GM10248 (cell line): Measurements from ENCODE around the gene SHROOM2.

Experiments
- CTCF ChIA-PET: fragments of 300-600 bp; sonication (Branson Sonifier 250); formaldehyde crosslinking; extraction: SDS; loops from one replicate; lab custom pipeline; 2021; ENCODE audit warnings: antibody characterized with exemption; lab: Yijun Ruan, JAX
- POLR2A ChIA-PET: fragments of 350-650 bp; sonication (Branson Sonifier 250); formaldehyde crosslinking; extraction: SDS; loops from one replicate; lab custom pipeline; 2020; ENCODE audit warnings: antibody characterized with exemption; lab: Yijun Ruan, JAX
- DNase-seq: peaks from one replicate; pipeline ENCODE4 v3.0.0; 2012; ENCODE audit errors: extremely low spot score
- TF ChIP-seq, protein P1 (sequence below): IDR thresholded peaks from 2 replicates; pipeline ENCODE4 v1.5.1; 2012; ENCODE audit warnings: mild to moderate bottlenecking, low read depth; ENCODE audit errors: extremely low read depth, missing control alignments, control extremely low read depth

The SHROOM2 gene

GRCh38 chrX:9961750-9962149, 175.5 kb downstream of the SHROOM2 start:
- ChIA-PET POLR2A (no interaction called here), CTCF (no interaction called here)
- no peak for DNase-seq
- TF ChIP-seq, protein P1, sequence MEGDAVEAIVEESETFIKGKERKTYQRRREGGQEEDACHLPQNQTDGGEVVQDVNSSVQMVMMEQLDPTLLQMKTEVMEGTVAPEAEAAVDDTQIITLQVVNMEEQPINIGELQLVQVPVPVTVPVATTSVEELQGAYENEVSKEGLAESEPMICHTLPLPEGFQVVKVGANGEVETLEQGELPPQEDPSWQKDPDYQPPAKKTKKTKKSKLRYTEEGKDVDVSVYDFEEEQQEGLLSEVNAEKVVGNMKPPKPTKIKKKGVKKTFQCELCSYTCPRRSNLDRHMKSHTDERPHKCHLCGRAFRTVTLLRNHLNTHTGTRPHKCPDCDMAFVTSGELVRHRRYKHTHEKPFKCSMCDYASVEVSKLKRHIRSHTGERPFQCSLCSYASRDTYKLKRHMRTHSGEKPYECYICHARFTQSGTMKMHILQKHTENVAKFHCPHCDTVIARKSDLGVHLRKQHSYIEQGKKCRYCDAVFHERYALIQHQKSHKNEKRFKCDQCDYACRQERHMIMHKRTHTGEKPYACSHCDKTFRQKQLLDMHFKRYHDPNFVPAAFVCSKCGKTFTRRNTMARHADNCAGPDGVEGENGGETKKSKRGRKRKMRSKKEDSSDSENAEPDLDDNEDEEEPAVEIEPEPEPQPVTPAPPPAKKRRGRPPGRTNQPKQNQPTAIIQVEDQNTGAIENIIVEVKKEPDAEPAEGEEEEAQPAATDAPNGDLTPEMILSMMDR: no peak

- ChIA-PET POLR2A (no interaction called here), CTCF (interaction anchor here (1.5 kb wide), 1 partner anchor 153 kb away, joined by 3 read pairs; no protein-coding TSS in a partner anchor)
These were observed 180.7 kb downstream of the SHROOM2 start, which contains the start of gene CLDN34 for GRCh38 chrX:9966775-9967408. Gene CLDN34 (plus strand): TSS chrX:9967358. CDS start chrX:9967358, 0 bp downstream.

DNA sequence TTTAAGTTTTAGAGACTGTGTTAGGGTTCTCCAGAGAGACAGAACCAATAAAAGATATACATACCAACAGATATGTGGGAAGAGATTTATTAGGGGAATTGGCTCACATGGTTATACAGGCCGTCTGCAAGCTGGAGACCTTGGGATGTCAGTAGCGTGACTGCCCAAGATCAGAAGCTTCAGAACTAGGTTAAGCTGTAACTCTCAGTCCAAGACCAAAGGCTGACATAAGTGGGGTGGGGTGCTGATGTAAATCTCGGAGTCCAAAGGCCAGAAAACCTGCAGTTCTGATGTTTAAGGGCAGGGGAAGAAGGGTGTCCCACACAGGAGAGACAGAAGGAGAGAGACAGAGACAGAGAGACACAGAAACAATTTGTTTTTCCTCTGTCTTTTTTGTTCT, 191.4 kb downstream of the SHROOM2 start:
- no peak for DNase-seq
- POLR2A ChIA-PET: no interaction called here
- TF ChIP-seq, protein P1: no peak

More at GRCh38 chrX:9966775-9967408, 180.7 kb downstream of the SHROOM2 start, which contains the start of gene CLDN34:
- no peak for DNase-seq
- TF ChIP-seq, protein P1: no peak

GRCh38 chrX:9980401-9980800, 194.2 kb downstream of the SHROOM2 start:
- no peak for DNase-seq
- CTCF ChIA-PET: interaction anchor here (0.9 to 4.5 kb wide), 2 partner anchors 139 to 155 kb away, joined by 3 to 35 read pairs; no protein-coding TSS in a partner anchor
- POLR2A ChIA-PET: no interaction called here
- TF ChIP-seq, protein P1: no peak

More for the DNA sequence above, 191.4 kb downstream of the SHROOM2 start:
- CTCF ChIA-PET: interaction anchor here (1.4 to 2.1 kb wide), 2 partner anchors 141 to 143 kb away, joined by 3 to 15 read pairs; no protein-coding TSS in a partner anchor

DNA sequence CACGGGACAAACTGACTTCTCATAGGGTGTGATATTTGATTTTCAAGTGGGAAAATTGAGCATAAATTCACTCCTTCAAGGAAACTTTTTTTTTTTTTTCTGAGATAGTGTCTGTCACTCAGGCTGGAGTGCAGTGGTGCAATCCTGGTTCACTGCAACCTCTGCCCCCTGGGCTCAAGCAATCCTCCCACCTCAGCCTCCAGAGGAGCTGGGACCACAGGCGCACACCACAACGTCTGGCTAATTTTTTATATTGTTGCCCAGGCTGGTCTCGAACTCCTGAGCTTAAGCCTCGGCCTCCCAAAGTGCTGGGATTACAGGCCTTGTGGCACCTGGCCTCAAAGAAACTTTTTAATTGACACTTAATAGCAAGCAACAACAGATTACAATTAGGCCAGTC, 194.7 kb downstream of the SHROOM2 start:
- TF ChIP-seq, protein P1: no peak
- ChIA-PET POLR2A (no interaction called here), CTCF (interaction anchor here (4.5 kb wide), 1 partner anchor 138 kb away, joined by 35 read pairs; no protein-coding TSS in a partner anchor)
- DNase-seq: no peak

GRCh38 chrX:9983441-9983840, 197.2 kb downstream of the SHROOM2 start:
- TF ChIP-seq, protein P1: no peak
- ChIA-PET CTCF (interaction anchor here (1.4 to 4.5 kb wide), 2 partner anchors 14 to 136 kb away, joined by 6 to 35 read pairs; no protein-coding TSS in a partner anchor), POLR2A (no interaction called here)
- DNase-seq: no peak
